H1 (cell line): ENCODE data around the gene NGEF. TPM values are rescaled to one million over a fixed set of nuclear protein-coding genes. Genes with fewer than 3 reads are reported as not detected.

Experiments
- CTCF ChIA-PET: fragments of 300-600 bp; sonication (Branson Sonifier 250); formaldehyde crosslinking; loops from one replicate; lab custom pipeline; 2021; ENCODE audit not compliant: partially characterized antibody; lab: Charles Lee
- POLR2A ChIA-PET: fragments of 300-600 bp; sonication (Branson Sonifier 250); formaldehyde crosslinking; loops from one replicate; lab custom pipeline; 2021; ENCODE audit warnings: inconsistent platforms; ENCODE audit not compliant: partially characterized antibody; lab: Charles Lee
- DNase-seq, 2 experiments: peaks; one replicate each; pipeline versions ENCODE4 v3.0.0 to v3.0.0-alpha.2; 2010 to 2022; ENCODE audit warnings: low spot score in 2 of 2, low read depth in 1 of 2, mixed read lengths in 1 of 2
- FAIRE-seq: peaks from 2 replicates; lab custom pipeline; 2011; peaks lifted over from hg19 to GRCh38; lab: Jason Lieb, UNC
- H2AFZ ChIP-seq: 2 replicates; pipeline ENCODE4 v1.8.1; 2012; ENCODE audit warnings: low read length, inconsistent platforms
- H2AK5ac ChIP-seq: 2 replicates; pipeline ENCODE4 v1.6.1; 2013; ENCODE audit warnings: low read depth, low read length
- H2BK120ac ChIP-seq: replicated peaks from 2 replicates; pipeline ENCODE3; 2013; ENCODE audit warnings: low read depth, low read length, inconsistent platforms
- H2BK12ac ChIP-seq: 2 replicates; pipeline ENCODE4 v1.6.1; 2013; ENCODE audit warnings: low read depth, low read length
- H2BK15ac ChIP-seq: 2 replicates; pipeline ENCODE4 v1.6.1; 2013; ENCODE audit warnings: low read length
- H2BK20ac ChIP-seq: 2 replicates; pipeline ENCODE4 v1.6.1; 2013; ENCODE audit warnings: low read length
- H2BK5ac ChIP-seq: 2 replicates; pipeline ENCODE4 v1.6.1; 2013; ENCODE audit warnings: low read depth, low read length
- H3K14ac ChIP-seq: 2 replicates; pipeline ENCODE4 v1.6.1; 2013; ENCODE audit warnings: inconsistent platforms; ENCODE audit not compliant: insufficient read length
- H3K18ac ChIP-seq: 2 replicates; pipeline ENCODE4 v1.6.1; 2013; ENCODE audit warnings: low read length; ENCODE audit errors: extremely low read depth
- H3K23ac ChIP-seq: 2 replicates; pipeline ENCODE4 v1.6.1; 2013; ENCODE audit warnings: inconsistent platforms; ENCODE audit not compliant: insufficient read length
- H3K23me2 ChIP-seq: 2 replicates; pipeline ENCODE4 v1.6.1; 2013; ENCODE audit warnings: low read depth, low read length
- H3K27ac ChIP-seq: 2 replicates; pipeline ENCODE4 v1.6.1; 2011; ENCODE audit warnings: low read depth, low read length, inconsistent platforms
- H3K27me3 ChIP-seq, 4 experiments: replicated peaks in 1 of 4; 1 replicate in 1 of 4; 2 replicates in 3 of 4; pipeline versions ENCODE4 v1.6.1 to v1.8.1; 2011 to 2013; ENCODE audit warnings: low read length in 3 of 4, mild to moderate bottlenecking in 3 of 4, inconsistent platforms in 2 of 4, mixed read lengths in 2 of 4, moderate library complexity in 1 of 4; ENCODE audit not compliant: control insufficient read depth in 3 of 4, insufficient read depth in 3 of 4; ENCODE audit errors: extremely low read depth in 1 of 4
- H3K36me3 ChIP-seq, 4 experiments: 2 replicates each; pipeline versions ENCODE4 v1.6.1 to v1.8.1; 2011 to 2013; ENCODE audit warnings: mild to moderate bottlenecking in 4 of 4, low read length in 3 of 4, moderate library complexity in 2 of 4, control low read depth in 1 of 4, inconsistent platforms in 1 of 4; ENCODE audit not compliant: insufficient read depth in 4 of 4, control insufficient read depth in 2 of 4
- H3K4ac ChIP-seq: replicated peaks from 2 replicates; pipeline ENCODE3; 2013; ENCODE audit warnings: low read length, low read depth, mixed read lengths, inconsistent platforms; ENCODE audit not compliant: insufficient read length
- H3K4me1 ChIP-seq, 4 experiments: replicated peaks in 1 of 4; 1 replicate in 1 of 4; 2 replicates in 3 of 4; pipeline versions ENCODE4 v1.6.1 to v1.8.1; 2011 to 2013; ENCODE audit warnings: low read length in 3 of 4, inconsistent platforms in 2 of 4, mixed read lengths in 1 of 4; ENCODE audit not compliant: insufficient read depth in 4 of 4, control insufficient read depth in 3 of 4
- H3K4me2 ChIP-seq, 2 experiments: 2 replicates each; pipeline versions ENCODE4 v1.6.1 to v1.8.1; 2011 to 2013; ENCODE audit warnings: low read depth in 2 of 2, low read length in 2 of 2, control low read depth in 1 of 2, inconsistent platforms in 1 of 2, mild to moderate bottlenecking in 1 of 2; ENCODE audit not compliant: insufficient read depth in 1 of 2
- H3K4me3 ChIP-seq, 4 experiments: fragments of 200-600, 300-600 bp in 1 of 4; sonication (generic), shearing (Covaris generic), sonication (Bioruptor Twin) in 1 of 4; 2 replicates each; pipeline versions ENCODE4 v1.5.1 to v1.8.1; 2011 to 2016; ENCODE audit warnings: low read length in 4 of 4, low read depth in 3 of 4, control low read depth in 2 of 4, inconsistent platforms in 2 of 4, mild to moderate bottlenecking in 2 of 4, mixed read lengths in 1 of 4, moderate library complexity in 1 of 4; ENCODE audit not compliant: insufficient read depth in 2 of 4; ENCODE audit errors: extremely low read depth in 1 of 4
- H3K56ac ChIP-seq: replicated peaks from 2 replicates; pipeline ENCODE3; 2013; ENCODE audit warnings: low read depth, mild to moderate bottlenecking, mixed read lengths, low read length, inconsistent platforms; ENCODE audit not compliant: insufficient read length
- H3K79me1 ChIP-seq: 2 replicates; pipeline ENCODE4 v1.6.1; 2013; ENCODE audit warnings: low read depth, low read length, control low read depth
- H3K79me2 ChIP-seq, 2 experiments: 2 replicates each; pipeline versions ENCODE4 v1.6.1 to v1.8.1; 2012 to 2013; ENCODE audit warnings: low read length in 2 of 2, mild to moderate bottlenecking in 2 of 2, inconsistent platforms in 1 of 2; ENCODE audit not compliant: insufficient read depth in 2 of 2, control insufficient read depth in 1 of 2
- H3K9ac ChIP-seq, 4 experiments: replicated peaks in 1 of 4; 1 replicate in 1 of 4; 2 replicates in 3 of 4; pipeline versions ENCODE4 v1.6.1 to v1.8.1; 2011 to 2013; ENCODE audit warnings: low read depth in 3 of 4, low read length in 3 of 4, control low read depth in 2 of 4, mild to moderate bottlenecking in 2 of 4, moderate library complexity in 2 of 4, inconsistent platforms in 1 of 4; ENCODE audit errors: extremely low read depth in 1 of 4
- H3K9me3 ChIP-seq, 2 experiments: 2 replicates each; pipeline versions ENCODE4 v1.6.1 to v1.8.1; 2012 to 2013; ENCODE audit warnings: mild to moderate bottlenecking in 2 of 2, moderate library complexity in 2 of 2, control low read depth in 1 of 2, inconsistent platforms in 1 of 2, low read depth in 1 of 2, low read length in 1 of 2, mixed read lengths in 1 of 2; ENCODE audit not compliant: insufficient read depth in 2 of 2
- H4K20me1 ChIP-seq, 2 experiments: replicated peaks in 1 of 2; 2 replicates each; pipeline versions ENCODE3 to v1.8.1; 2011 to 2013; ENCODE audit warnings: inconsistent platforms in 2 of 2, low read length in 2 of 2, mild to moderate bottlenecking in 1 of 2; ENCODE audit not compliant: insufficient read depth in 2 of 2, control insufficient read depth in 1 of 2
- H4K5ac ChIP-seq: 2 replicates; pipeline ENCODE4 v1.6.1; 2013; ENCODE audit warnings: low read length, low read depth, mixed read lengths, inconsistent platforms; ENCODE audit not compliant: insufficient read length
- H4K8ac ChIP-seq: 2 replicates; pipeline ENCODE4 v1.8.0; 2013; ENCODE audit warnings: mild to moderate bottlenecking, moderate library complexity, low read length, inconsistent platforms; ENCODE audit not compliant: insufficient read depth; ENCODE audit errors: extremely low read depth
- H4K91ac ChIP-seq: replicated peaks from 2 replicates; pipeline ENCODE3; 2013; ENCODE audit warnings: low read length, mixed read lengths, inconsistent platforms; ENCODE audit not compliant: insufficient read length
- CTBP2 ChIP-seq: IDR thresholded peaks from 2 replicates; pipeline ENCODE4 v1.7.0; 2011; ENCODE audit warnings: borderline replicate concordance, mild to moderate bottlenecking, moderate library complexity, mixed read lengths, low read length; ENCODE audit not compliant: insufficient read depth, insufficient read length
- KDM4A ChIP-seq: IDR thresholded peaks from one replicate; pipeline ENCODE4 v1.7.1; 2012; ENCODE audit warnings: low read depth, mild to moderate bottlenecking, moderate library complexity, low read length, inconsistent platforms; ENCODE audit not compliant: severe bottlenecking
- MAFK ChIP-seq: IDR thresholded peaks from 2 replicates; pipeline ENCODE4 v1.6.1; 2012; ENCODE audit warnings: low read depth, mild to moderate bottlenecking, improper control_type of control experiment, low read length
- NANOG ChIP-seq: IDR thresholded peaks from 2 replicates; pipeline ENCODE4 v1.6.1; 2011; ENCODE audit warnings: low read length, low read depth, mild to moderate bottlenecking, inconsistent platforms; ENCODE audit not compliant: insufficient read depth, poor library complexity, severe bottlenecking
- RBBP5 ChIP-seq: IDR thresholded peaks from 2 replicates; pipeline ENCODE4 v1.7.1; 2012; ENCODE audit warnings: low read depth, mild to moderate bottlenecking, inconsistent platforms, low read length, moderate library complexity, borderline replicate concordance
- YY1 ChIP-seq: IDR thresholded peaks from 2 replicates; pipeline ENCODE4 v1.6.1; 2011; ENCODE audit warnings: low read depth, mild to moderate bottlenecking, low read length
- polyA plus RNA-seq, 7 experiments: library from polyadenylated mRNA; depleted of rRNA in 3 of 7; stranded (reverse) in 5 of 7; unstranded in 2 of 7; fragments of >200 nt in 5 of 7; fragments of 200-250 nt in 2 of 7; gene quantifications; 1 replicate in 5 of 7; 2 replicates in 1 of 7; 4 replicates in 1 of 7; pipeline versions ENCODE4 v1.2.1 to v1.2.3, GENCODE V29; 2011 to 2013; ENCODE audit warnings: missing spikeins in 2 of 7, mixed read lengths in 2 of 7
- total RNA-seq: library from RNA; stranded (reverse); fragmentation: NEBNext Ultra II Directional; extraction: Animal tissue kit (Norgen Biotek cat#: 25700); gene quantifications from 2 replicates; pipeline ENCODE4 v1.2.1, GENCODE V29; 2021

Gene NGEF
- total and polyA plus RNA-seq, 2 of the 8 experiments (the other 6 are each of a cell fraction or from before 2014, with no cell fraction given): 2.7 to 3.2 TPM

DNA sequence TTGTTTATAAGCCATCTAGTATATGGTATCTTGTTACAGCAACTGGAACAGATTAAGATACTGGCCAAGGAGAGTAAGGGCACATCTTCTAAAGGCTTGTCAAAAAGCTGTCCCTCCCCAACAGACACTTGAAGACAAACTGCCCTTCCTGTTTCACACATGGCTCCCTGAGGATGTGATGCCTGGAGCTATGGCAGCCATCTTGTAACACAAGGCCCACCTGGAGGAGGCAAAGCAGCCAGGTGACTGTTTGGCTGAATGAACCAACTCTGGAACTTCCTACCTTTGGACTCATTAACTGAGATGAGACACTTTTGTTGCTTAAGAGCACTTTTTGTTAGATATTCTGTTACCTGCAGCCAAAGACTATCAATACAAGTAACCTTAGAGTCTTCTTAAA is 88.6 kb downstream of the NGEF start:
- no peak overlapping the region for H4K5ac ChIP-seq
- TF ChIP-seq CTBP2: no peak
- TF ChIP-seq YY1: 0 out of 2 replicates have a peak, but pooled peaks have one; percentile 45
- TF ChIP-seq RBBP5: no peak
- TF ChIP-seq NANOG: no peak
- no peak for TF ChIP-seq KDM4A
- TF ChIP-seq MAFK: no peak

More for the DNA sequence above, 88.6 kb downstream of the NGEF start:
- FAIRE-seq (no peak), DNase-seq (no peak)
- Histone ChIP-seq H4K91ac (no peak overlapping the region), H3K14ac (no peak overlapping the region), H3K18ac (no peak overlapping the region), H2BK5ac (no peak overlapping the region), H3K9ac (no peak overlapping the region), H3K4me2 (no peak overlapping the region), H3K23me2 (peaks cover 11% of the 10 kb centered on the region; the same call in 1 of the 2 replicates), H3K23ac (no peak overlapping the region), H3K79me1 (no peaks in the 10 kb centered on the region), H3K56ac (no peak overlapping the region), H3K9me3 (no peaks in the 10 kb centered on the region), H3K27ac (no peak overlapping the region), H2AK5ac (no peak overlapping the region), H3K4me3 (no peak overlapping the region), H3K79me2 (no peaks in the 10 kb centered on the region), H2BK12ac (no peak overlapping the region), H2BK15ac (no peak overlapping the region), H4K20me1 (no peaks in the 10 kb centered on the region), H2BK120ac (no peak overlapping the region), H3K27me3 (peaks cover 23 to 44% (median 42%) of the 10 kb centered on the region in 4 experiments), H2AFZ (no peak overlapping the region), H3K4ac (no peak overlapping the region), H2BK20ac (no peak overlapping the region), H3K36me3 (peaks cover 0 to 6% (median 0%) of the 10 kb centered on the region in 4 experiments; a peak in 1 of 8 replicates), H3K4me1 (peaks cover 4 to 22% (median 8%) of the 10 kb centered on the region in 4 experiments), H4K8ac (no peak overlapping the region)
- CTCF ChIA-PET: interaction anchor here (1.4 kb wide), 1 partner anchor 54 kb away, joined by 4 read pairs; the partner anchor contains the start of gene SNORC
- POLR2A ChIA-PET: no interaction called here
